ENCODE results near the gene DHX57.
"Not testable (repeated sequence)": the region's sequence is repeated elsewhere in the genome, so short reads cannot be mapped to it uniquely, and the experiment has no call there.

DHX57 gene

DNA sequence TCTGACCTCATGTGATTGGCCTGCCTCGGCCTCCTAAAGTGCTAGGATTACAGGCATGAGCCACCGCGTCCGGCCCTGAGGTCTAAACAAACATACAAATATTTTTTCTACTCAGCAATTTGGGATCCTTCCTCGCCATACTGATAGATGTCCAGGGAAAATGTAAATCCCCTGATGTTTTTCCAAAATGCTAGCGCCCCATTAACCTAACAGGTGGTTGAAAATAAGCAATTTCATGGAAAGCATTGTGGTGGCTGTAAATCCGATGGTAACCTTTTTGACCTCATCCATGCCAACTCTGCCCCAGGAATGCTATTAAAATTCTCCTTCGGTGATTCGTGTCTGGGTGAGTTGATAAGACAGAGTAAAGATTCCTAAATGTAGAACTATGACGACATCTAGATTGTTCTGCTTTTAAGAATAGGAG is 78.5 kb downstream of the DHX57 start:
- H3K4me3 ChIP-seq (ENCODE audit: low read depth, low read length), result no peak overlapping the region
- DNase-seq (ENCODE audit: low read depth), result no peak
- in situ Hi-C loops (cut with HindIII; ENCODE audit: low sequenced_read_pairs), result no loop called here
- TF ChIP-seq, protein P1, sequence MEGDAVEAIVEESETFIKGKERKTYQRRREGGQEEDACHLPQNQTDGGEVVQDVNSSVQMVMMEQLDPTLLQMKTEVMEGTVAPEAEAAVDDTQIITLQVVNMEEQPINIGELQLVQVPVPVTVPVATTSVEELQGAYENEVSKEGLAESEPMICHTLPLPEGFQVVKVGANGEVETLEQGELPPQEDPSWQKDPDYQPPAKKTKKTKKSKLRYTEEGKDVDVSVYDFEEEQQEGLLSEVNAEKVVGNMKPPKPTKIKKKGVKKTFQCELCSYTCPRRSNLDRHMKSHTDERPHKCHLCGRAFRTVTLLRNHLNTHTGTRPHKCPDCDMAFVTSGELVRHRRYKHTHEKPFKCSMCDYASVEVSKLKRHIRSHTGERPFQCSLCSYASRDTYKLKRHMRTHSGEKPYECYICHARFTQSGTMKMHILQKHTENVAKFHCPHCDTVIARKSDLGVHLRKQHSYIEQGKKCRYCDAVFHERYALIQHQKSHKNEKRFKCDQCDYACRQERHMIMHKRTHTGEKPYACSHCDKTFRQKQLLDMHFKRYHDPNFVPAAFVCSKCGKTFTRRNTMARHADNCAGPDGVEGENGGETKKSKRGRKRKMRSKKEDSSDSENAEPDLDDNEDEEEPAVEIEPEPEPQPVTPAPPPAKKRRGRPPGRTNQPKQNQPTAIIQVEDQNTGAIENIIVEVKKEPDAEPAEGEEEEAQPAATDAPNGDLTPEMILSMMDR (IDR thresholded peaks at IDR 0.05; ENCODE audit: low read depth, low read length, missing control alignments), result no peak

DNA sequence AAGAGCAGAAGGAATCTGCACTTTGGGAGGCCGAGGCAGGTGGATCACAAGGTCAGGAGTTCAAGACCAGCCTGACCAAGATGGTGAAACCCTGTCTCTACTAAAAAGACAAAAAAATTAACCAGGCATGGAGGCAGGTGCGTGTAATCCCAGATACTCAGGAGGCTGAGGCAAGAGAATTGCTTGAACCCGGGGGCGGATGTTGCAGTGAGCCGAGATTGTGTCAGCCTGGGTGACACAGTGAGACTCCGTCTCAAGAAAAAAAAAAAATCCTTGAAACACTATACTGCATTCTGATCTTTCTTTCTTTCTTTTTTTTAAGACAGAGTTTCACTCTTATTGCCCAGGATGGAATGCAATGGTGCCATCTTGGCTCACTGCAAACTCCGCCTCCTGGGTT is 80.7 kb downstream of the DHX57 start:
- DNase-seq (ENCODE audit: low read depth); H3K4me3 ChIP-seq (ENCODE audit: low read depth, low read length); in situ Hi-C loops (cut with HindIII; ENCODE audit: low sequenced_read_pairs): not testable (repeated sequence)

DNA sequence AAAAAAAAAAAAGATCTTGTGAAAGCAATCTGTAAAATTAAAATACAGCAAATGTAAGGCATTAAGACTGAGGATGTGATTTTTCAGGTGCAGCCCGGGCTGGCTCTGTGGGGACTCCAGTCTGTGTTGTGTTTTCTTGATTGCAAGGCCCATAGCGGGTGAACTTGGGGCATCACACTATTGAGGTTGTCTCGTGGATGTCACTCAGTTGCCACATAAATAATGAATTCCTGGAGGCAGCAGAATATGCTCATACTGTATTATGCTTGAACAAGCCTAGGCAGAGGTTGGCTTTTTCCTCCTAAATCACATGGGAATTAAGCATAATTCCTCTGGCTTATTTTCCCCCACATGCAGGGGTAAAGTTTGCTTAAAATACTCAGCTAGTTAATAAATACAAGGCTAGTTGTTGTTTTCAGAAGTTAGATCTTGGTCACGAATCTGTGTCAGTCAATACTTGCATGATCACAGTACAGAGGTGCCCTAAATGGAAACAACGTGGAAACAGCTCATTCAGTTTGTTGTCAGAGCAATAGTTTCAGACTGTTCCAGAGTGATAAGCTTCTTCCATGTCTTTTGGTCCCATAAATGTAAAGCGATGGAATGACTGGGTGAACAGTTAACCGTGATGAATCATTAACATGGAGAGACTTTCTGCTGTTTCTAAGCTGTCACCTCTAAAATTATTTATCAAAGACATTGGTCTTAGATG is 81.3 kb downstream of the DHX57 start:
- in situ Hi-C loops (cut with HindIII; ENCODE audit: low sequenced_read_pairs), result no loop called here
- no peak overlapping the region for H3K4me3 ChIP-seq (ENCODE audit: low read depth, low read length)
- no peak for DNase-seq (ENCODE audit: low read depth)
- TF ChIP-seq, protein P1 (IDR thresholded peaks at IDR 0.05; ENCODE audit: low read depth, low read length, missing control alignments), result no peak

DNA sequence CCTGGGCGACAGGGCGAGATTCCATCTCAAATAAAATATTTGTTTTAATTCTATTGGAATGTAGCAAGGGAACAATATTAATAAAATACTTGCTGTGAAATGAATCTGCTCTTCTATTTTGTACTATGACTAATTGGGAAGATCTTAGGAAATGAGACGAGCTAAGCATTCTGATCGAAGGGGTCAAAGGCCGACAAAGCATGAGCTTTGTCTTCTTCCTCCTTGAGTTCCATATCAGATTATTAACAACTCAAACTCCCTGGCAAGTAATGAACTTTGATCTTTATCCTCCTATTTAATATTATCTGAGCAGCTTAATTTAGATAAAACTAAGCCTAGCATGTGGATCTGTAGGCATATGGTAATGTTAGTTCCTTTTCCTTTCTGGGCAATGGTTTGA is 82.2 kb downstream of the DHX57 start:
- DNase-seq (ENCODE audit: low read depth), result no peak
- in situ Hi-C loops (cut with HindIII; ENCODE audit: low sequenced_read_pairs), result no loop called here
- no peak overlapping the region for H3K4me3 ChIP-seq (ENCODE audit: low read depth, low read length)
- TF ChIP-seq, protein P1 (IDR thresholded peaks at IDR 0.05; ENCODE audit: low read depth, low read length, missing control alignments), result no peak

DNA sequence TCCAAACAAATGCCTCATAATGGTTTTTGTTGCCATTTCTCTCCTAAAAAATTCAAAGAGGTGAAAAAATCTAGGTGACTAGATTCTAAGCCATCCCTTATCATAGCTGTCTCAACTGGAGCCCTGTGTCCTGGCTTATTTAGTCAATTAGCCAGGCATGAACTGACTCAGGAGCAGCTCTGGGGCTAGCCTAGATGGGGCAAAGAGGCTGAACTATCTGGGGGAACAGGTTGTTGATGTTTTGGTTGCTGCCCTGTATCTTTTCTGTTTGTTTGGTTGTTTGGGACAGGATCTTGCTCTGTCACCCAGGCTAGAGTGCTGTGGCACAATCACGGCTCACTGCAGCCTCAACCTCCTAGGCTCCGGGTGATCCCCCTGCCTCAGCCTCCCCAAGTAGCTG is 83.0 kb downstream of the DHX57 start:
- TF ChIP-seq, protein P1 (IDR thresholded peaks at IDR 0.05; ENCODE audit: low read depth, low read length, missing control alignments), result no peak
- no peak for DNase-seq (ENCODE audit: low read depth)
- no peak overlapping the region for H3K4me3 ChIP-seq (ENCODE audit: low read depth, low read length)
- in situ Hi-C loops (cut with HindIII; ENCODE audit: low sequenced_read_pairs), result no loop called here

DNA sequence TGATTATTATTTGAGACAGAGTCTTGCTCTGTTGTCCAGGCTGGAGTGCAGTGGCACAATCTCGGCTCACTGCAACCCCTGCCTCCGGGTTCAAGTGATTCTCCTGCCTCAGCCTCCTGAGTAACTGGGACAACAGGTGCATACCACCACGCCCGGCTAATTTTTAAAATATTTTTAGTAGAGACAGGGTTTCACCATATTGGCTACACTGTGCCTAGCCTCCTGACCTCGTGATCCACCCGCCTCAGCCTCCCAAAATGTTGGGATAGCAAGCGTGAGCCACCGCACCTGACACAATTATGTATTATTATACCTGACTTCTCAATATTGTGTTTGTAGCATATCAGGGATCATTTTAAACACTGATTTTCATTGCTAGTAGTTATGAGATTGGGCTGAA is 83.4 kb downstream of the DHX57 start:
- DNase-seq (ENCODE audit: low read depth); H3K4me3 ChIP-seq (ENCODE audit: low read depth, low read length); in situ Hi-C loops (cut with HindIII; ENCODE audit: low sequenced_read_pairs): not testable (repeated sequence)

DNA sequence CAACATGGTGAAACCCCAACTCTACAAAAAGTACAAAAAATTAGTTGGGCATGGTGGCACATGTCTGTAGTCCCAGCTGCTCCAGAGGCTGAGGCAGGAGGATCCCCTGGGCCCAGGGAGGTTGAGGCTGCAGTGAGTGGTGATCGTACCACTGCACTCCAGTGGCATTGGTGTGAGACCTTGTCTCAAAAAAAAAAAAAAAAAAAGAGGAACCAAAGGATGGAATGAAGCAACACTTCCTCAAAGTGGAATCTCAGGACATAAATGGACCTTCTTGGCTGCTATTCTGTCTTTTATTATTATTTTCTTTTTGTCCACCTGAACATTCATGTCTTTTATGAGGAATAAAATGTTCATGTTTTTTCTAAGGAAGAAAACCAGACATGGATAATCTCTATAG is 84.0 kb downstream of the DHX57 start:
- DNase-seq (ENCODE audit: low read depth), result no peak
- TF ChIP-seq, protein P1 (IDR thresholded peaks at IDR 0.05; ENCODE audit: low read depth, low read length, missing control alignments), result no peak
- H3K4me3 ChIP-seq (ENCODE audit: low read depth, low read length), result no peak overlapping the region
- in situ Hi-C loops (cut with HindIII; ENCODE audit: low sequenced_read_pairs), result no loop called here

DNA sequence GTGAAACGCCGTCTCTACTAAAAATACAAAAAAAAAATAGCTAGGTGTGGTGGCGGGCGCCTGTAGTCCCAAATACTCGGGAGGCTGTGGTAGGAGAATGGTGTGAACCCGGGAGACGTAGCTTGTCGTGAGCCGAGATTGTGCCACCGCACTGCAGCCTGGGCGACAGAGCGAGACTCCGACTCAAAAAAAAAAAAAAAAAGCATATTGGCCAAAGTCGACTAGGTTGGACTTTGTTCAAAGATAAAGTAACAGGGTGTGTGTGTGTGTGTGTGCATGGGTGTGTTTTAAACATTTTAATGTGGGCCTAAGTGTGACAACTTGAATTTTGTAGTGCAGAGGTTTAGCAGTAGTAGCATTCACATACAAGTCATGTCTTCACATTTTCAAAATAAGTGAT is 86.0 kb downstream of the DHX57 start:
- no peak overlapping the region for H3K4me3 ChIP-seq (ENCODE audit: low read depth, low read length)
- in situ Hi-C loops (cut with HindIII; ENCODE audit: low sequenced_read_pairs), result no loop called here
- no peak for DNase-seq (ENCODE audit: low read depth)
- TF ChIP-seq, protein P1 (IDR thresholded peaks at IDR 0.05; ENCODE audit: low read depth, low read length, missing control alignments), result no peak
